GM21360 (cell line): ENCODE data around the gene CPO.
A peak's percentile ranks its signal among the peaks of the same experiment; 100 is the strongest.

Experiments used
- ATAC-seq: cut with Tn5 transposase; IDR thresholded peaks from one replicate; pipeline ENCODE4 v1.9.1; 2021; ENCODE audit warnings: mild to moderate bottlenecking, moderate library complexity; ENCODE audit not compliant: unreplicated experiment

The CPO gene

GRCh38 chr2:206970589-206971360, 31.5 kb downstream of the CPO start:
- ATAC-seq, result no peak

- ATAC-seq, result no peak
Measured at GRCh38 chr2:206971805-206972204, 32.5 kb downstream of the CPO start.

GRCh38 chr2:206974551-206974950, 35.2 kb downstream of the CPO start:
- ATAC-seq, result no peak

DNA sequence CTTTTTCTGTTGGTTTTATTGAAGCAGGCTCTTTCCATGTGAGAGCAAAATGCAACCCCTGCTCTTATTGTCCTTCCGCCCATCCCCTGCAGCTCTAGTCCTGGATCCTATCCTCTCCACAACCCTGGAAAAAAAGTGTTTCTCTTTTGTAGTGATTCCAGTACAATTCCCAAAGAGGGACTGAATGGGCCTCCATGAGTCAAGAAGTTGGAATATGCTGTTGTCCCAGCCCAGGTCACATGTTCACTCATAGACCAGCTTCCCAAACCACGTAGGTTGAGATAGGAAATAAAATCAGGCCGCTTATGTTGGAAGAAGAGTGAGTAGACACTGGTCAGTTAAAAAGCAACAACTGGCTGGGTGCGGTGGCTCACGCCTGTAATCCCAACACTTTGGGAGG, 39.4 kb downstream of the CPO start:
- ATAC-seq, result no peak

DNA sequence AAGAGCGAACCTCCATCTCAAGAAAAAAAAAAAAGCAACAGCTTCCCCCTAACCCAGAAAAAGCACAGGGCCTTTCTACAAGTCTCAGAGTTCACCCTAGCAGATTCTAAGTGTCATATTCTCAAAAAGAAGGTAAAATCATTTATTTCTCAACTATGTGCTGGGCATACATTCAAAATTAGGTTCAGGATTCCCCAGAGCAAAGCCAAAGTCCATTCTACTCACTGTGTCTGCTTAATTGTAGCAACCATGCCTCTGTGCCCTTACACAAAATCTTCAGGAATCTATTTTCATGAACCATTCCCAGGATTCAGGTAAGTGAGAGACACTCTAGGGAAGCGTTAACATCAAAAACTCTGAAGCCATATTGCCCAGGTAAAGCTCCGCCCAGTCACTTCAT, 40.0 kb downstream of the CPO start:
- no peak for ATAC-seq

- ATAC-seq, result no peak
Measured at GRCh38 chr2:206979922-206980321, 40.6 kb downstream of the CPO start.

- no peak for ATAC-seq
Measured at GRCh38 chr2:206980413-206980812, 41.1 kb downstream of the CPO start.

DNA sequence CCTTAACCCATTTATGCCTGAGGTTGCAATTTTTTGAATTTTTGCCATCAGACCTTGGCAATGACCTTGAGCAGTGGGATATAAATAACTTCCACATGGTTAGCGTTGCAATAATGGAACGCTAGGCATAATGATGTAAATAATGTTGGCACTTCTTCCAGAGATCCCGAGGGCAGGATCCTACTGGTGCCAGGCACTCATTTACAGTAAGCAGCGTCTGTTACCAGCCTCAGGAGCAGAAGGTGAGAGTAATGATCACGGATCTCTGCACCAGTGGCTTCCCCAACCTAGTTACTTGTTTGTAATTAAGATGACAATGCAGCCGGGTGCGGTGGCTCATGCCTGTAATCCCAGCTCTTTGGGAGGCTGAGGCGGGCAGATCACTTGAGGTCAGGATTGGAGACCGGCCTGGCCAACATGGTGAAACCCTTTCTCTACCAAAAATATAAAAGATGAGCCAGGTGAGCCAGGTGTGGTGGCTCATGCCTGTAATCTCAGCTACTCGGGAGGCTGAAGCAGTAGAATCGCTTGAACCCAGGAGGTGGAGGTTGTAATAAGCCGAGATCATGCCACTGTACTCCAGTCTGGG, 41.9 kb downstream of the CPO start:
- no peak for ATAC-seq

DNA sequence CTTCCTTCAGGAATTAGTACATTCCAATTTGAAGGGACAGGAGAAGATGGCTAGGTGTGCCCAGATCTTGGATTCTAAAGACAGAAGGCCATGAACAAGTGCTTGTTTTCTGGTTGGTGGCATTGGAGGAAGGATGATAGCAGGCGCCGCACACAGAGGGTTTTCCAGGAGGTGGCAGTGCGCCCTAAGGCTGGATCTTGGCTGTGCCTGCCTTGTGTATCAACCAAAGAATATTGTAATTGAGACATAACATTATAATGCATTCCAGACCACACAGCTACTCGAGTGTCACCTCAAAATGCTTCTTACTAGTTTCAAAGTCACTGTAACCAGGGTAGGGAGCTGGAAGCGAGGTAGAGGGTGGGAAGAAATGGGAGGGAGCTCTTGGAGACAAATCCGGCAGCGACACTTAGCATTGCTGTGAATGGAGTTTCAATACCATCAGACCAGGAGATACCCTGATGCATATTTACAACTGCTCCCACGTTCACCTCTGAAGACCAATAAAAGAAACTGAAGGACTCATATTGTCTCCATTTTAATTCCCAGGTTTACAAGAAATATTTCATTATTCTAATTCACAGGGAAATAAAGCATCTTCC, 42.5 kb downstream of the CPO start:
- no peak for ATAC-seq

GRCh38 chr2:206982360-206982955, 43.1 kb downstream of the CPO start:
- no peak for ATAC-seq

DNA sequence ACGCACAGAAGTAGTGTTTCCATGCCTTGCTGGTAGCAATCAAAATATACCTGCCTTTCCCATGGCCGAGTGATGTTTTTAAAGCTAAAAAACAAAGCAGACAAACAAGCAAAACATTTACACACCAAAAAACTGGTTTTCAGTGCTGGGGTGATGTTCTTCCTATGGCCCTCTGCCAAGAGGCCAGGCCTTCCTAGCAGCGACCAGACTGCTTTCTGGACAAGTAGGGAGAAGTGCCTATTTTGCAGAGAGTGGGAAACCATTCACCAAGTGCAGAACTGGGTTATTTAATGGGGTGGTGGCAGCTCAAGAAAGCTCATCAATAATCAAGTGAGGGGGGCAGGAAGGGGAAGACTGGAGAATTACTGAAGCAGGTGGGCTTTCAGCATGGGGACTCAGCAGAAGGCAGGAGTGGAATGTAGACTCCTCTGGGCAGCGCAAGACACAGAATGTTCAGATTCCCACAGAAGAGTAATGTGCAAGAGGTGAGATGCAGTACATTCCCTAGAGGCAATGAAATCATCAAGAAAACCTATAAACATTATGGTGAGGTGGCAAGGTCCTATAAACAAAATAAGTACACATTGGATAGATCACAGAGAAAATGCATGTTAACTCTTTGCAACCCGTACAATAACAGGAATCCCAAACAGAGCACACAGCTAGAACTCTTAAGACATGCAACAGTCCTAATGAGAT, 44.0 kb downstream of the CPO start:
- no peak for ATAC-seq

GRCh38 chr2:206984206-206984605, 44.9 kb downstream of the CPO start:
- no peak for ATAC-seq

DNA sequence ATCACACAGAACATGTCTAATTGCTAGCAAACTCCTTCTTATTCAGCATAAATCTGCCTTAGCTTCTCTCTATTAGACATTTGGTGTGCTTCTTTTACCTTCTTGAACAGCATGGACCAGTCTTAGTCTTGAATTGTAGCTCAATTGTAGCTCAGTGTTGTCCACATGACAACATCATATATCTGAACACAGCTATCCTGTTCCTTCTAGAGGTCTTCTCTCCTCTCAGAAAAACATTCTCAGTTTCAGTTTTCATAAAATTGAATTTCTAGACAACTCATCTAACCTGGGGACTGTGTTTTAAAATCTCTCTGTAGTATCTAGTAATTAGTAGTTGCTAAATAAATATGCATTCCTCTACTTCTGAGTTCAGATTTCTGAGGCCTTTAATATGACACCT, 47.6 kb downstream of the CPO start:
- ATAC-seq, result no peak

GRCh38 chr2:206987810-206988209, 48.5 kb downstream of the CPO start:
- no peak for ATAC-seq

DNA sequence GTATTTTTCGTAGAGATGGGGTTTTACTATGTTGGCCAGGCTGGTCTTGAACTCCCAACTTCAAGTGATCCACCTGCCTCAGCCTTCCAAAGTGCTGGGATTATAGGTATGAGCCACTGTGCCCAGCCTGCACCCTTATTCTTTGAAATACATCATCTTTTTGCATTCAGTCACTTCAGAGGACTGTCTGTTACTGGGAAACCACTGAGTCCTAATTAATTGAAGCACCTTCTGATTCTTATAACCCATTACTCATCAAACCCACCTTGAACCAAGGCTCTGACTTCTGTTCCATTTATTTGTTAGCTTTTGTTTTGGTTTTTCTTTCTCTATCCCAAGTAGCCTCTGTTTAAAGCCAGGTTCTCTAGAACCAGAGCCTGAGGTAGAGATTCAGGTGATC, 49.6 kb downstream of the CPO start:
- ATAC-seq, result no peak

DNA sequence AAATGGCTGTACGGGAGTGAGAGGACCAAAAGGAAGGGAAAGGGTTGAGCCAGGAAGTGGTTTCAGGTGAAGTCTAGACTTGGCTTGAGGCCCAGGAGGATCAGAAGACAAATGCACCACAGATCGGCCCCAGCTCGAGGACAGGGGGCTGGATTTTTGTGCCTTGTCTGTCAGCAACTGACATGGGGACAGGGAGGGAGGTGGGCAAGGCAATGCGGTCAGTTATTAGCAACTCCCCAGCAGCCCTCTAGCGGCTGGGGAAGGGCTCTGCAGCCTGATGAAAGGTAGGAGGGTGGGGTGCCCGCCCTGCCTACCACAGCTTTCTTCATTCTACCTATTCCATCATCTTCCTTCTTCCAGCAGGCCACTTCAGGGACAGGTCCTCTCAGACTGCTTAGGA, 50.0 kb downstream of the CPO start:
- ATAC-seq, result peak; percentile 77

GRCh38 chr2:206990360-206990759, 51.0 kb downstream of the CPO start:
- no peak for ATAC-seq

DNA sequence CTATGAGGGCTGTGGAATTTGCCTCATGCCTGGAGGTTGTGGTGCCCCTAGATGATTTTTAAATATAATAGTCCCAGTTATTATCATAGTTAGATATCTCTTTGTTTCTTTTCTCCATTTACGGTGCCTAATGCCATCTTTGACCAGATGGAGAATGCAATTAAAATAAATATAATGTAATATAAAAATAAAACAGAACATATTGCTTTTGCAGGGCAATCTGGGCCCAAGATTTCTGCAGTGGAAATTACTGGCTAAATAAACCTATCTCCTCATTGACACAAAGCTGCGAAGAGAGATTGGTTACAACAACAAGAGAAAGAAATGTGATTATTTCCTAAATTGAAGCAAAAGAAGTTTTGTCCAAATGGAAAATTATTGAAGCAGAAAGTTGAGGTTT, 51.8 kb downstream of the CPO start:
- ATAC-seq, result no peak

DNA sequence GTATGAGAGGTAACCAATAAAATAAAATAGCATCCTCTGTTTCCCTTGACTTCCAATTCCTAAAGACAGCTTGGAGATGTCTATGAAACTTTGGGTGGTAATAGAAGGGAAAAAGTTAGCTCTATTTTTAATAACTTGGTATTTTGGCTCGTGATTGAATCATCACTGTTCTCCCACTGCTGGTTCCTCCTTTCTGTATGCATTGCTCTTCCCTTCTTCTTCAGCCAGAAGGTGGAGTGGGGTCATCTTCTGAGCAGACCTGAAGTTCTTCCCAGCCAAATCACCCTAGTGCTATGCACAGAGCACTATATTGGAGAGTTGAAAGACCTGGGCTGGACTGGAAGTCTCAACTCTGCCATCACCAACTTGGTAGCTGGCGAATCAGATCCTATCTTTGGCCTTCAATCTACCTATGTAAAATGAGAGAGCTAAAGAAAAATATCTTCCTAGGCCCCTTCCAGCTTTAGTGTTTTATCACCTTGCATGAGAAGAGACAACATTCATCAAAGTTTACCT, 54.1 kb downstream of the CPO start:
- ATAC-seq, result no peak

DNA sequence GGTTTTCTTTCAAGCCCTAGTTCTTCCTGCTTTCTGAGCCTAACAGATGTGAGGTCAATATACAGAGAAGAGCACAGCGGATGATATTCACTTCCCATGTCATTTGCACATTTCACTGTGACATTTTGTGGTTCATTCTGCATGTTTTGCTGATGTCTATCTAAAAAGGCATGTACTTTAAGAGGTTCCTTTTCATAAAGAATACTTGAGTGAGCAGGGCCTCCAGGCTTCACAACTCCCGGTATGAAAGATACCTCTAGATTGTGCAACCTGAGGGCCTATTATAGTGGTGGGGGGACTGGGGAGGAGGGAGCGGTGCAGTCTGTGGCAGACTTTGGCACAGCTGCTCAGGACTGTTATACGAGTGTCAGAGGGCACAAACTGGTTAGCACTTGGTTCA, 54.6 kb downstream of the CPO start:
- ATAC-seq, result no peak

DNA sequence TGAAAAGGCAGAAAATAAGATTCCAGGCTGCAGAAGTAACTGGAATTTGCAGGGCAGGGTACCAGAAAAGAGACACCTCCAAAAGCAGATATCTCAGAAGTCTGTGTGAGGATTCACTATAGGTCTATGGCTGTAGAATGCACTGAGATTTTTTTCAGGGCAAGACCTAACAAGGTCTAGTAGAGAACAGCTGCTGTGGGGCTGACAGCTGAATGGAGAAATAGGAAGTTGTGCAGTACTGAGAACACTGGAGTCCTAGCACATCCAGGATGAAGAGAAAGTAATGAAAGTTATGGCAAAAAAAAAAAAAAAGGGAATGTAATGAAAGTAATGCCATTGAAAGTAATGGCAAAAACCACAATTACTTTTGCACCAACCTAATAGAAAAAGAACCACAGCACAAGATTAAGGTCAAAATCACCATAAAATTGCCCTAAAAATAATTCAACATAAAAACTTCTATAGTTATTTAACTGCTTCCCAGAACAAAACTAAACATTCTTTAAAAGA, 57.3 kb downstream of the CPO start:
- ATAC-seq, result no peak
